HCT116 (cell line): ENCODE measurements around the gene WASF2. TPM values are rescaled to one million over a fixed set of nuclear protein-coding genes. Genes with fewer than 3 reads are reported as not detected.

Experiments used
- ATAC-seq: fragments of 200-7000 bp; cut with Tn5 transposase; 2 replicates; pipeline ENCODE4 v1.9.1; 2020; ENCODE audit warnings: mild to moderate bottlenecking, moderate library complexity
- BruUV-seq: library from RNA; stranded (reverse); fragments of 400-500 nt; replicated peaks from 2 replicates; lab custom pipeline; 2021; lab: Mats Ljungman, UMichigan
- CTCF ChIA-PET: fragments of 300-600 bp; sonication (Branson Sonifier 250); formaldehyde crosslinking; loops from one replicate; lab custom pipeline; 2021; ENCODE audit warnings: antibody characterized with exemption; lab: Charles Lee
- POLR2A ChIA-PET: fragments of 300-600, 350-600 bp; sonication (Branson Sonifier 250); formaldehyde crosslinking; loops from one replicate; lab custom pipeline; 2021; ENCODE audit warnings: antibody characterized with exemption; lab: Charles Lee
- RAD21 ChIA-PET, 2 experiments: fragments of 300-600 bp; sonication (Branson Sonifier 250); formaldehyde crosslinking; loops; one replicate each; lab custom pipeline; 2023; ENCODE audit warnings: low total read pairs in 2 of 2; ENCODE audit not compliant: uncharacterized antibody in 2 of 2, unreplicated experiment in 2 of 2, low non-redundant PET in 1 of 2; lab: Charles Lee
- DNase-seq: peaks from one replicate; pipeline ENCODE4 v3.0.0-alpha.2; 2010; ENCODE audit warnings: low read depth, low spot score
- H2AFZ ChIP-seq: fragments of 200-600 bp; shearing (Covaris generic), sonication (generic); 2 replicates; pipeline ENCODE4 v1.6.1; 2017; ENCODE audit warnings: low read depth, mixed run types, mixed read lengths, antibody characterized with exemption, low read length; ENCODE audit not compliant: poor library complexity, severe bottlenecking
- H3K27ac ChIP-seq: 2 replicates; pipeline ENCODE4 v1.5.1; 2012; ENCODE audit warnings: low read depth, low read length
- H3K27me3 ChIP-seq: fragments of 200-600 bp; sonication (generic); 2 replicates; pipeline ENCODE4 v1.6.1; 2016; ENCODE audit warnings: mixed run types, low read length, mixed read lengths; ENCODE audit not compliant: insufficient read depth
- H3K36me3 ChIP-seq, 2 experiments: fragments of 200-500 bp in 1 of 2; fragments of 200-600 bp in 1 of 2; sonication (Bioruptor generic) in 1 of 2; sonication (generic) in 1 of 2; 2 replicates each; pipeline versions ENCODE4 v1.5.1 to v1.6.1; 2014 to 2016; ENCODE audit warnings: low read length in 2 of 2, inconsistent platforms in 1 of 2, mixed read lengths in 1 of 2, mixed run types in 1 of 2; ENCODE audit not compliant: insufficient read depth in 2 of 2, control insufficient read depth in 1 of 2
- H3K4me1 ChIP-seq, 2 experiments: fragments of 200-600 bp in 1 of 2; sonication (generic) in 1 of 2; 2 replicates each; pipeline versions ENCODE4 v1.5.1 to v1.6.1; 2012 to 2017; ENCODE audit warnings: low read length in 2 of 2, inconsistent platforms in 1 of 2, mild to moderate bottlenecking in 1 of 2, mixed read lengths in 1 of 2, mixed run types in 1 of 2, moderate library complexity in 1 of 2; ENCODE audit not compliant: insufficient read depth in 2 of 2, control insufficient read depth in 1 of 2
- H3K4me2 ChIP-seq: fragments of 200-600 bp; sonication (generic); 2 replicates; pipeline ENCODE4 v1.6.1; 2017; ENCODE audit warnings: mixed run types, low read length, mixed read lengths
- H3K4me3 ChIP-seq, 2 experiments: fragments of 200-600 bp in 1 of 2; sonication (generic) in 1 of 2; replicated peaks in 1 of 2; 2 replicates each; pipeline ENCODE4 v1.5.1; 2011 to 2016; ENCODE audit warnings: low read length in 2 of 2, control low read depth in 1 of 2, low read depth in 1 of 2, mild to moderate bottlenecking in 1 of 2, mixed read lengths in 1 of 2, mixed run types in 1 of 2
- H3K79me2 ChIP-seq: fragments of 200-600 bp; sonication (generic); 2 replicates; pipeline ENCODE4 v1.6.1; 2017; ENCODE audit warnings: mild to moderate bottlenecking, mixed run types, low read length, moderate library complexity, mixed read lengths; ENCODE audit not compliant: insufficient read depth
- H3K9ac ChIP-seq: fragments of 200-600 bp; sonication (generic); 2 replicates; pipeline ENCODE4 v1.6.1; 2016; ENCODE audit warnings: low read length, mixed read lengths
- H3K9me2 ChIP-seq: fragments of 200-600 bp; sonication (generic), shearing (Covaris generic); 2 replicates; pipeline ENCODE4 v1.6.1; 2017; ENCODE audit warnings: mixed run types, mild to moderate bottlenecking, moderate library complexity; ENCODE audit not compliant: insufficient read depth
- H3K9me3 ChIP-seq, 2 experiments: fragments of 200-500 bp in 1 of 2; fragments of 200-600 bp in 1 of 2; sonication (Bioruptor generic) in 1 of 2; sonication (generic) in 1 of 2; 2 replicates each; pipeline ENCODE4 v1.6.1; 2014 to 2017; ENCODE audit warnings: low read length in 2 of 2, mixed read lengths in 2 of 2, inconsistent platforms in 1 of 2, low read depth in 1 of 2, mild to moderate bottlenecking in 1 of 2, mixed run types in 1 of 2, moderate library complexity in 1 of 2; ENCODE audit not compliant: control insufficient read depth in 1 of 2, insufficient read depth in 1 of 2
- H4K20me1 ChIP-seq: fragments of 200-600 bp; sonication (generic), shearing (Covaris generic); 2 replicates; pipeline ENCODE4 v1.6.1; 2017; ENCODE audit warnings: mixed run types, mild to moderate bottlenecking, moderate library complexity; ENCODE audit not compliant: insufficient read depth
- CBX3 ChIP-seq: IDR thresholded peaks from 2 replicates; pipeline ENCODE4 v1.6.1; 2012; ENCODE audit warnings: low read depth
- CEBPB ChIP-seq: IDR thresholded peaks from 2 replicates; pipeline ENCODE4 v1.6.1; 2012; ENCODE audit warnings: low read depth
- CTCF ChIP-seq, 3 experiments: fragments of 200-600 bp in 1 of 3; sonication (generic) in 1 of 3; IDR thresholded peaks in 2 of 3; conservative IDR thresholded peaks in 1 of 3; 2 replicates each; pipeline ENCODE4 v1.5.1; 2012 to 2017; ENCODE audit warnings: low read depth in 2 of 3, low read length in 2 of 3, antibody characterized with exemption in 1 of 3, borderline replicate concordance in 1 of 3, control low read depth in 1 of 3, mild to moderate bottlenecking in 1 of 3, mixed read lengths in 1 of 3, mixed run types in 1 of 3, moderate library complexity in 1 of 3; ENCODE audit not compliant: insufficient read depth in 1 of 3
- EGR1 ChIP-seq: IDR thresholded peaks from 2 replicates; pipeline ENCODE4 v1.6.1; 2012; ENCODE audit warnings: low read depth
- ELF1 ChIP-seq: IDR thresholded peaks from 2 replicates; pipeline ENCODE4 v1.6.1; 2012; ENCODE audit warnings: low read depth, borderline replicate concordance
- EZH2phosphoT487 ChIP-seq: fragments of 200-600 bp; IDR thresholded peaks from 2 replicates; pipeline ENCODE4 v1.6.1; 2018; ENCODE audit warnings: antibody characterized with exemption, borderline replicate concordance
- FOSL1 ChIP-seq: IDR thresholded peaks from 2 replicates; pipeline ENCODE4 v1.6.1; 2012; ENCODE audit warnings: low read depth
- JUND ChIP-seq: IDR thresholded peaks from 2 replicates; pipeline ENCODE4 v1.6.1; 2012
- MAX ChIP-seq: IDR thresholded peaks from 2 replicates; pipeline ENCODE4 v1.6.1; 2012
- POLR2A ChIP-seq: IDR thresholded peaks from 2 replicates; pipeline ENCODE4 v1.7.0; 2011; ENCODE audit warnings: borderline replicate concordance; ENCODE audit not compliant: insufficient read depth, insufficient read length; ENCODE audit errors: extremely low read depth
- POLR2AphosphoS5 ChIP-seq: IDR thresholded peaks from 2 replicates; pipeline ENCODE4 v1.6.1; 2011; ENCODE audit warnings: mild to moderate bottlenecking, low read depth, low read length, moderate library complexity
- REST ChIP-seq: IDR thresholded peaks from 2 replicates; pipeline ENCODE4 v1.6.1; 2012; ENCODE audit warnings: low read depth
- SIN3A ChIP-seq: IDR thresholded peaks from 2 replicates; pipeline ENCODE4 v1.6.1; 2012; ENCODE audit warnings: low read depth
- TCF7L2 ChIP-seq: IDR thresholded peaks from 2 replicates; pipeline ENCODE4 v1.7.0; 2011; ENCODE audit warnings: borderline replicate concordance, inconsistent platforms; ENCODE audit not compliant: insufficient read depth, insufficient read length; ENCODE audit errors: extremely low read depth
- YY1 ChIP-seq: IDR thresholded peaks from 2 replicates; pipeline ENCODE4 v1.6.1; 2011; ENCODE audit warnings: low read length, low read depth, moderate library complexity, mild to moderate bottlenecking; ENCODE audit not compliant: insufficient replicate concordance; ENCODE audit errors: extremely low read depth
- ZBTB33 ChIP-seq: IDR thresholded peaks from 2 replicates; pipeline ENCODE4 v1.6.1; 2011; ENCODE audit warnings: mild to moderate bottlenecking, low read length, moderate library complexity; ENCODE audit not compliant: insufficient replicate concordance; ENCODE audit errors: extremely low read depth
- ZFX ChIP-seq: fragments of 450-650 bp; IDR thresholded peaks from 2 replicates; pipeline ENCODE4 v1.6.1; 2017
- ZNF274 ChIP-seq: fragments of 200-500 bp; sonication (Bioruptor generic); IDR thresholded peaks from 2 replicates; pipeline ENCODE4 v1.6.1; 2014; ENCODE audit warnings: mild to moderate bottlenecking, low read depth, low read length, inconsistent platforms
- intact Hi-C: fragments of 100-400 bp; cut with micrococcal nuclease; formaldehyde crosslinking; loops from 2 replicates; pipeline ENCODE4 v1.10.0; 2022
- total RNA-seq: library from RNA; stranded (reverse); gene quantifications from one replicate; pipeline ENCODE4 v1.2.1, GENCODE V29; 2021; ENCODE audit not compliant: unreplicated experiment

Gene WASF2
- total RNA-seq, 1 experiment from 2014 or later, result 111 TPM

GRCh38 chr1:27366411-27367159, 123.4 kb downstream of the WASF2 start, which contains the start of gene MAP3K6:
TSS of gene MAP3K6 (minus strand) at chr1:27366961. CDS start at chr1:27366597, 364 bp downstream.
- Histone ChIP-seq H4K20me1 (no peaks in the 10 kb centered on the region), H3K79me2 (peaks cover 3% of the 10 kb centered on the region; the same call in 1 of the 2 replicates), H3K4me2 (peak within 1 kb of the TSS; percentile 95)
- BruUV-seq, result no TSS peak
- POLR2A ChIA-PET, result interaction anchor here (0.6 to 2.6 kb wide), 13 partner anchors 9 to 367 kb away, joined by 3 to 26 read pairs (median 4); partner anchors contain the start of genes CD164L2 and GPR3
- CTCF ChIA-PET, result interaction anchor here (1.0 to 3.3 kb wide), 13 partner anchors 9 to 322 kb away, joined by 3 to 28 read pairs (median 7); partner anchors contain the start of genes CD164L2, GPR3 and SYTL1
- TF ChIP-seq EGR1 (peak; percentile 73), FOSL1 (no peak), EZH2phosphoT487 (no peak), ZFX (peak; percentile 30; the same call in 1 of the 2 replicates), CBX3 (no peak), REST (no peak), ELF1 (no peak), POLR2A (peak; percentile 20), YY1 (no peak), TCF7L2 (no peak), JUND (no peak), CTCF (IDR thresholded peaks at IDR 0.05 in 2 of 3, conservative IDR thresholded peaks at IDR 0.05 in 1 of 3; ENCODE audit: borderline replicate concordance in 1 of 3, insufficient read depth in 1 of 3, low read depth in 2 of 3, low read length in 2 of 3) (peak in 2 of 3 experiments; percentile 36 to 38; a peak in 3 of 6 replicates), ZBTB33 (no peak), MAX (peak; percentile 51; the same call in 1 of the 2 replicates), SIN3A (no peak), CEBPB (no peak), ZNF274 (no peak), POLR2AphosphoS5 (peak; percentile 78)
- TF ChIP-seq, all 23 proteins: peak for 6
- peak; percentile 43 for DNase-seq
- peaks cover 12 to 32% of the 10 kb centered on the region in 2 experiments for H3K4me1 ChIP-seq
- peak within 1 kb of the TSS; percentile 67 to 69 for H3K4me3 ChIP-seq
- no peaks in the 10 kb centered on the region for H3K9me3 ChIP-seq
- H3K27me3 ChIP-seq, result no peaks in the 10 kb centered on the region
- intact Hi-C loops, result no loop called here
- peak within 1 kb of the TSS; percentile 70 for H2AFZ ChIP-seq
- RAD21 ChIA-PET, result interaction anchor here in 1 of 2 experiments (0.5 kb wide), 1 partner anchor 406 kb away, joined by 3 read pairs; the partner anchor contains the start of gene KDF1
- H3K9me2 ChIP-seq, result no peaks in the 10 kb centered on the region
- H3K36me3 ChIP-seq, result peaks cover 0 to 4% of the 10 kb centered on the region in 2 experiments; a peak in 1 of 4 replicates
- peak within 1 kb of the TSS; percentile 100 for H3K27ac ChIP-seq
- peak within 1 kb of the TSS; percentile 78 for H3K9ac ChIP-seq
- ATAC-seq, result peak; percentile 75
